ENCODE results near the gene CHRNB2. TPM values are rescaled to one million over a fixed set of nuclear protein-coding genes. Genes with fewer than 3 reads are reported as not detected.

The CHRNB2 gene
- total and polyA plus RNA-seq, 12 donors: 0.03 to 0.13 (median 0.06) TPM; not detected in 8

GRCh38 chr1:154586641-154587040 lies 19.1 kb downstream of the CHRNB2 start:
- intact Hi-C loops (cut with DNase I): no loop called here
- no peak for TF ChIP-seq CTCF (IDR thresholded peaks at IDR 0.05)
- H3K36me3 ChIP-seq: peaks cover 9 to 100% (median 97%) of the 10 kb centered on the region in 9 donors
- no peak overlapping the region for H3K27ac ChIP-seq
- ATAC-seq (no peak), DNase-seq (no peak)
- H3K4me3 ChIP-seq: no peak overlapping the region
- WGBS, 2 donors: 90 to 93% methylated on average over 6 of the region's 6 CpGs
- peaks cover 0 to 17% (median 8%) of the 10 kb centered on the region in 9 donors for H3K4me1 ChIP-seq
- H3K27me3 ChIP-seq: no peaks in the 10 kb centered on the region
- no peaks in the 10 kb centered on the region for H3K9me3 ChIP-seq

- Histone ChIP-seq H3K9me3 (no peaks in the 10 kb centered on the region), H3K36me3 (peaks cover 9 to 100% (median 96%) of the 10 kb centered on the region in 9 donors), H3K4me3 (no peak overlapping the region), H3K27me3 (no peaks in the 10 kb centered on the region), H3K4me1 (no peaks in the 10 kb centered on the region), H3K27ac (no peak overlapping the region)
- DNase-seq (no peak), ATAC-seq (no peak)
- intact Hi-C loops (cut with DNase I): no loop called here
- 75 to 77% methylated on average over 10 of the region's 10 CpGs for WGBS, 2 donors
- TF ChIP-seq CTCF (IDR thresholded peaks at IDR 0.05): no peak
Observed at GRCh38 chr1:154589780-154590179, 22.2 kb downstream of the CHRNB2 start.

GRCh38 chr1:154590756-154591155 lies 23.2 kb downstream of the CHRNB2 start:
- Histone ChIP-seq H3K4me1 (no peaks in the 10 kb centered on the region), H3K27me3 (no peaks in the 10 kb centered on the region), H3K9me3 (no peaks in the 10 kb centered on the region), H3K4me3 (no peak overlapping the region), H3K36me3 (peaks cover 5 to 100% (median 96%) of the 10 kb centered on the region in 9 donors), H3K27ac (no peak overlapping the region)
- ATAC-seq (no peak), DNase-seq (no peak)
- WGBS, 2 donors: 87 to 90% methylated on average over 5 of the region's 5 CpGs
- no peak for TF ChIP-seq CTCF (IDR thresholded peaks at IDR 0.05)
- intact Hi-C loops (cut with DNase I): no loop called here

GRCh38 chr1:154591206-154591605 lies 23.6 kb downstream of the CHRNB2 start:
- Histone ChIP-seq H3K9me3 (no peaks in the 10 kb centered on the region), H3K27me3 (no peaks in the 10 kb centered on the region), H3K4me3 (no peak overlapping the region), H3K36me3 (peaks cover under 1 to 100% (median 96%) of the 10 kb centered on the region in 9 donors), H3K4me1 (no peaks in the 10 kb centered on the region), H3K27ac (no peak overlapping the region)
- WGBS, 2 donors: 96 to 98% methylated on average over 7 of the region's 7 CpGs
- ATAC-seq: no peak
- DNase-seq: no peak
- intact Hi-C loops (cut with DNase I): no loop called here
- no peak for TF ChIP-seq CTCF (IDR thresholded peaks at IDR 0.05)
